ENCODE data around the gene CEP85L.

Gene CEP85L

GRCh38 chr6:118530942-118531341 lies 120.4 kb downstream of the CEP85L start:
- H3K9me3 ChIP-seq (ENCODE audit: control insufficient read depth in 1 of 2, low read length in 2 of 2) = peaks cover 0 to 4% of the 10 kb centered on the region in 2 donors

GRCh38 chr6:118529756-118530155 lies 121.6 kb downstream of the CEP85L start:
- H3K4me3 ChIP-seq (ENCODE audit: low read depth in 1 of 2, low read length in 2 of 2) = no peak overlapping the region
- H3K9me3 ChIP-seq (ENCODE audit: control insufficient read depth in 1 of 2, low read length in 2 of 2) = peaks cover 0 to 4% of the 10 kb centered on the region in 2 donors
- H3K27ac ChIP-seq (ENCODE audit: low read length) = no peak overlapping the region
- peaks cover 0 to 17% of the 10 kb centered on the region in 2 donors for H3K4me1 ChIP-seq (ENCODE audit: control insufficient read depth in 1 of 2, insufficient read depth in 2 of 2, low read length in 2 of 2)
- H3K36me3 ChIP-seq (ENCODE audit: control insufficient read depth in 1 of 2, insufficient read depth in 2 of 2, low read length in 2 of 2) = no peaks in the 10 kb centered on the region
- no peaks in the 10 kb centered on the region for H3K27me3 ChIP-seq (ENCODE audit: low read depth, low read length)

More at GRCh38 chr6:118530942-118531341, 120.4 kb downstream of the CEP85L start:
- Histone ChIP-seq H3K36me3 (ENCODE audit: control insufficient read depth in 1 of 2, insufficient read depth in 2 of 2, low read length in 2 of 2) (no peaks in the 10 kb centered on the region), H3K27ac (ENCODE audit: low read length) (no peak overlapping the region), H3K4me3 (ENCODE audit: low read depth in 1 of 2, low read length in 2 of 2) (no peak overlapping the region), H3K4me1 (ENCODE audit: control insufficient read depth in 1 of 2, insufficient read depth in 2 of 2, low read length in 2 of 2) (peaks cover 0 to 14% of the 10 kb centered on the region in 2 donors), H3K27me3 (ENCODE audit: low read depth, low read length) (no peaks in the 10 kb centered on the region)

GRCh38 chr6:118528129-118528528 lies 123.3 kb downstream of the CEP85L start:
- Histone ChIP-seq H3K36me3 (ENCODE audit: control insufficient read depth in 1 of 2, insufficient read depth in 2 of 2, low read length in 2 of 2) (no peaks in the 10 kb centered on the region), H3K27ac (ENCODE audit: low read length) (no peak overlapping the region), H3K27me3 (ENCODE audit: low read depth, low read length) (no peaks in the 10 kb centered on the region), H3K4me1 (ENCODE audit: control insufficient read depth in 1 of 2, insufficient read depth in 2 of 2, low read length in 2 of 2) (peaks cover 0 to 17% of the 10 kb centered on the region in 2 donors), H3K9me3 (ENCODE audit: control insufficient read depth in 1 of 2, low read length in 2 of 2) (peaks cover 0 to 4% of the 10 kb centered on the region in 2 donors), H3K4me3 (ENCODE audit: low read depth in 1 of 2, low read length in 2 of 2) (no peak overlapping the region)

- Histone ChIP-seq H3K36me3 (ENCODE audit: control insufficient read depth in 1 of 2, insufficient read depth in 2 of 2, low read length in 2 of 2) (no peaks in the 10 kb centered on the region), H3K4me1 (ENCODE audit: control insufficient read depth in 1 of 2, insufficient read depth in 2 of 2, low read length in 2 of 2) (peaks cover 0 to 17% of the 10 kb centered on the region in 2 donors), H3K27ac (ENCODE audit: low read length) (no peak overlapping the region), H3K4me3 (ENCODE audit: low read depth in 1 of 2, low read length in 2 of 2) (no peak overlapping the region), H3K9me3 (ENCODE audit: control insufficient read depth in 1 of 2, low read length in 2 of 2) (peaks cover 0 to 4% of the 10 kb centered on the region in 2 donors), H3K27me3 (ENCODE audit: low read depth, low read length) (no peaks in the 10 kb centered on the region)
Measured at GRCh38 chr6:118525913-118526780, 125.2 kb downstream of the CEP85L start.

- no peaks in the 10 kb centered on the region for H3K27me3 ChIP-seq (ENCODE audit: low read depth, low read length)
- H3K36me3 ChIP-seq (ENCODE audit: control insufficient read depth in 1 of 2, insufficient read depth in 2 of 2, low read length in 2 of 2) = no peaks in the 10 kb centered on the region
- no peak overlapping the region for H3K27ac ChIP-seq (ENCODE audit: low read length)
- H3K4me3 ChIP-seq (ENCODE audit: low read depth in 1 of 2, low read length in 2 of 2) = no peak overlapping the region
- no peaks in the 10 kb centered on the region for H3K9me3 ChIP-seq (ENCODE audit: control insufficient read depth in 1 of 2, low read length in 2 of 2)
- H3K4me1 ChIP-seq (ENCODE audit: control insufficient read depth in 1 of 2, insufficient read depth in 2 of 2, low read length in 2 of 2) = peaks cover 0 to 17% of the 10 kb centered on the region in 2 donors
Measured at GRCh38 chr6:118524686-118525085, 126.7 kb downstream of the CEP85L start.

- Histone ChIP-seq H3K4me3 (ENCODE audit: low read depth in 1 of 2, low read length in 2 of 2) (no peak overlapping the region), H3K27ac (ENCODE audit: low read length) (no peak overlapping the region), H3K27me3 (ENCODE audit: low read depth, low read length) (no peaks in the 10 kb centered on the region), H3K36me3 (ENCODE audit: control insufficient read depth in 1 of 2, insufficient read depth in 2 of 2, low read length in 2 of 2) (no peaks in the 10 kb centered on the region), H3K9me3 (ENCODE audit: control insufficient read depth in 1 of 2, low read length in 2 of 2) (no peaks in the 10 kb centered on the region), H3K4me1 (ENCODE audit: control insufficient read depth in 1 of 2, insufficient read depth in 2 of 2, low read length in 2 of 2) (peaks cover 0 to 8% of the 10 kb centered on the region in 2 donors)
Measured at GRCh38 chr6:118523216-118523615, 128.2 kb downstream of the CEP85L start.

- H3K27ac ChIP-seq (ENCODE audit: low read length) = no peak overlapping the region
- no peaks in the 10 kb centered on the region for H3K36me3 ChIP-seq (ENCODE audit: control insufficient read depth in 1 of 2, insufficient read depth in 2 of 2, low read length in 2 of 2)
- no peak overlapping the region for H3K4me3 ChIP-seq (ENCODE audit: low read depth in 1 of 2, low read length in 2 of 2)
- H3K9me3 ChIP-seq (ENCODE audit: control insufficient read depth in 1 of 2, low read length in 2 of 2) = no peaks in the 10 kb centered on the region
- peaks cover 0 to 5% of the 10 kb centered on the region in 2 donors for H3K4me1 ChIP-seq (ENCODE audit: control insufficient read depth in 1 of 2, insufficient read depth in 2 of 2, low read length in 2 of 2)
- no peaks in the 10 kb centered on the region for H3K27me3 ChIP-seq (ENCODE audit: low read depth, low read length)
Measured at GRCh38 chr6:118522422-118522821, 129.0 kb downstream of the CEP85L start.

GRCh38 chr6:118514689-118515088 lies 136.7 kb downstream of the CEP85L start:
- Histone ChIP-seq H3K4me3 (ENCODE audit: low read depth in 1 of 2, low read length in 2 of 2) (no peak overlapping the region), H3K27me3 (ENCODE audit: low read depth, low read length) (no peaks in the 10 kb centered on the region), H3K9me3 (ENCODE audit: control insufficient read depth in 1 of 2, low read length in 2 of 2) (no peaks in the 10 kb centered on the region), H3K4me1 (ENCODE audit: control insufficient read depth in 1 of 2, insufficient read depth in 2 of 2, low read length in 2 of 2) (peaks cover 0 to 4% of the 10 kb centered on the region in 2 donors), H3K27ac (ENCODE audit: low read length) (no peak overlapping the region), H3K36me3 (ENCODE audit: control insufficient read depth in 1 of 2, insufficient read depth in 2 of 2, low read length in 2 of 2) (no peaks in the 10 kb centered on the region)

- H3K27ac ChIP-seq (ENCODE audit: low read length) = no peak overlapping the region
- H3K4me1 ChIP-seq (ENCODE audit: control insufficient read depth in 1 of 2, insufficient read depth in 2 of 2, low read length in 2 of 2) = peaks cover 0 to 4% of the 10 kb centered on the region in 2 donors
- no peaks in the 10 kb centered on the region for H3K9me3 ChIP-seq (ENCODE audit: control insufficient read depth in 1 of 2, low read length in 2 of 2)
- H3K27me3 ChIP-seq (ENCODE audit: low read depth, low read length) = no peaks in the 10 kb centered on the region
- H3K36me3 ChIP-seq (ENCODE audit: control insufficient read depth in 1 of 2, insufficient read depth in 2 of 2, low read length in 2 of 2) = no peaks in the 10 kb centered on the region
- no peak overlapping the region for H3K4me3 ChIP-seq (ENCODE audit: low read depth in 1 of 2, low read length in 2 of 2)
Measured at GRCh38 chr6:118511930-118512715, 139.3 kb downstream of the CEP85L start.

GRCh38 chr6:118509009-118509617 lies 142.3 kb downstream of the CEP85L start:
- Histone ChIP-seq H3K4me1 (ENCODE audit: control insufficient read depth in 1 of 2, insufficient read depth in 2 of 2, low read length in 2 of 2) (peaks cover 0 to 4% of the 10 kb centered on the region in 2 donors), H3K4me3 (ENCODE audit: low read depth in 1 of 2, low read length in 2 of 2) (no peak overlapping the region), H3K27ac (ENCODE audit: low read length) (no peak overlapping the region), H3K27me3 (ENCODE audit: low read depth, low read length) (no peaks in the 10 kb centered on the region), H3K9me3 (ENCODE audit: control insufficient read depth in 1 of 2, low read length in 2 of 2) (no peaks in the 10 kb centered on the region), H3K36me3 (ENCODE audit: control insufficient read depth in 1 of 2, insufficient read depth in 2 of 2, low read length in 2 of 2) (peaks cover 0 to 3% of the 10 kb centered on the region in 2 donors)

GRCh38 chr6:118507636-118508035 lies 143.8 kb downstream of the CEP85L start:
- Histone ChIP-seq H3K27ac (ENCODE audit: low read length) (no peak overlapping the region), H3K4me3 (ENCODE audit: low read depth in 1 of 2, low read length in 2 of 2) (no peak overlapping the region), H3K9me3 (ENCODE audit: control insufficient read depth in 1 of 2, low read length in 2 of 2) (no peaks in the 10 kb centered on the region), H3K27me3 (ENCODE audit: low read depth, low read length) (no peaks in the 10 kb centered on the region), H3K4me1 (ENCODE audit: control insufficient read depth in 1 of 2, insufficient read depth in 2 of 2, low read length in 2 of 2) (peaks cover 0 to 4% of the 10 kb centered on the region in 2 donors), H3K36me3 (ENCODE audit: control insufficient read depth in 1 of 2, insufficient read depth in 2 of 2, low read length in 2 of 2) (peaks cover 0 to 3% of the 10 kb centered on the region in 2 donors)
